GM03348 (cell line): Measurements from ENCODE around the gene RFX8.

Experiments used
- DNase-seq: peaks from one replicate; pipeline ENCODE4 v3.0.0; 2012; ENCODE audit warnings: low spot score

The RFX8 gene

DNA sequence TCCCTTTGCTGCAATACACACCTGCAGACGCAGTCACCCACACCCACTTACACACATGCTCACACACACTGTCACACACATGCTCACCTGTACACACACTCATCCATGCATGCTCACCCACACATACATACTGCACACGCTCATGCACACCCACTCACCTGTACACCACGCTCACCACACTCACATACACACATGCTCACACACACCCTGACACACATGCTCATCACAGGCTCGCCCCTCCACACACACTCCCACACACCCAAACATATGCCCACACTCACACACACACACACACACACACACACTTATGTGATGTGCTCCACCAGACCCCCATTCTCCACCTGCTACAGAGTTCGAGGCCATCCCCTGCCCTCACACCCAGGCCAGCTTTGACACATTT lies 64.8 kb downstream of the RFX8 start:
- DNase-seq, result no peak

DNA sequence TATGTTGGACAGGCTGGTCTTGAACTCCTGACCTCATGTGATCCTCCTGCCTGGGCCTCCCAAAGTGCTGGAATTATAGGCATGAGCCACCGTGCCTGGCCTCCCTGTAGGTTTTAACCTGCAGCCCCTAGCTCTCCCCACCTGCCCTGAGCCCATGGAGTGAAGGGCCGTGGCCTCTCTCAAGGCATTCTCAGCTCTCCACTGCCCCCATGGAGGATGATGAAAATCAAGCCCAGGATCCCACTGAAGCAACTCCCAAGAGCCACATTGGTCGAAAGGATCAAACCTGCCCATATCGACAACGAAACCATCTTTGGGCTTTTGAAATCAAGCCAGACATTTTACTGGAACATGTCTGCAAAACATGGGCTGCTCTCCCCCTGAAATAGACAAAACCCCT lies 65.2 kb downstream of the RFX8 start:
- no peak for DNase-seq

DNA sequence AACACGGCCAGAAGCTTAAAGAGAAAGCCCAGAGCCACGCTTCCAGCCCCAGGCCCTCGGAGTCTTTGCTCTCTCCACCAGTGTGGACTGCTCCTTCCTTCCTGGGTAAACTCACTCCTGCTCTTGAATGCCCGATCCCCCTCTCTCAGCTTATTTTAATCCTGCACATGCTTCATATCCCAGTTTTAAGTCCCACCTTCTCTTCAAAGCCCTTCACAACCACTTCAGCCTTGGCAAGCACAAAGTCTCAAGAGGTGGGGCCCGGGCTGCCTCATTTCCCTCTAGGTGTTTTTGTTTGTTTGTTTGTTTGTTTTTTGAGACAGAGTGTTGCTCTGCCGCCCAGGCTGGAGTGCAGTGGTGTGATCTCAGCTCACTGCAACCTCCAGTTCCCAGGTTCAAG lies 66.0 kb downstream of the RFX8 start:
- no peak for DNase-seq

DNA sequence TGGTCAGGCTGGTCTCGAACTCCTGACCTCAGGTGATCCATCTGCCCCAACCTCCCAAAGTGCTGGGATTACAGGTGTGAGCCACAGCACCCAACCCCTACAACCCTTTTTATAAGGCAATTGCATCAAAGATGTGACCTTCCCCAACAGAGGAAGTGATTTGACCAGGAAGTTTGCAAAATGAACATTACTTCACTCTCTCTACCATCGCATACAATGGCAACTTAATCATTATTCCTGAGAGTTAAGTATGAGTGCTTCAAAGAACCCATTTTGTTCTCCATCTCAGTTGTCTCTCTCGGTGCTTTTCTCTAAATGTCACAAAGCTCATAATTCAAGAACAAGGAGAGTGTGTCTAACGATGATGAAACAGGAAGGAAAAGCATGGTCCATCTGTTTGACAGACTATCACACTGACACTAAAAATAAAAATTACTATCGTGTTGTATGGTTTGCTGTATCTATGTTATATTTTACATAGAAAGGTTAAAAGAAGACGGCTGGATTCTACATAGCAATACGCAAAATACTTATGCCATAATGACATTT lies 69.5 kb downstream of the RFX8 start:
- no peak for DNase-seq

DNA sequence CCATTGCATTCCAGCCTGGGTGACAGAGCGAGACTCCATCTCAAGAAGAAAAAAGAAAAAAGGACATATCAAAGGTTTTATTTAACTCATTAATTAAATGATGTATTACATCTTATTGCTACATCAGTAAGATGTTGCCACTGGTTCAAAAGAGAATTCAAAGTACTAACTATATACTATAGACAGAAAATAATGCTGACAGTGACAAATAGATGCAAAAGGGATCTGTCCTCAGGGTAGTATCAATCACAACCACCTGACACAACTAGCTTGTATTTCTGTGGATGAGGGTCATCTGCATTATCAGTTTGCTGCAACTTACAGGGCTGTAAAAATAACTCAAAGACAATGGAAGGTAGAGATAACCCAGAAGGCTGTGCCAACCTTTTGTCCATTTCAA lies 71.2 kb downstream of the RFX8 start:
- no peak for DNase-seq

DNA sequence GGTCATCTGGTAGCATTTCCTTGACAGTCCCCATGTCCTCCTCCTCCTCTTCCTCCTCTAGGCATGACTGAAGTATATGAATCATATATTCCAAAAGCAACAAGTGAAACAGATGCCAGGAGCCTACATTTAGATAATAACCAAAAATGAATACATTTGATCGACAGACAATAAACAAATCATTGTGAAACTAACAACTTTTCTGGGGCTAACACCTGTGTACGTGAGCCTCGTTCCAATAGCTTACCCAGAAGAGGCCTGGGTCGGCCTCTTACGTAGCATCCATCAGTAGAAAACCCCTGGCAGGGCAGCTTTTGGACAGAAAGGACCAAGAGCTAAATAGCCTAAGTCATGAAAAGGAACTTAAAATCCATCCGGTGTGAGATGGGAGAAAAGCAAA lies 72.3 kb downstream of the RFX8 start:
- no peak for DNase-seq

DNA sequence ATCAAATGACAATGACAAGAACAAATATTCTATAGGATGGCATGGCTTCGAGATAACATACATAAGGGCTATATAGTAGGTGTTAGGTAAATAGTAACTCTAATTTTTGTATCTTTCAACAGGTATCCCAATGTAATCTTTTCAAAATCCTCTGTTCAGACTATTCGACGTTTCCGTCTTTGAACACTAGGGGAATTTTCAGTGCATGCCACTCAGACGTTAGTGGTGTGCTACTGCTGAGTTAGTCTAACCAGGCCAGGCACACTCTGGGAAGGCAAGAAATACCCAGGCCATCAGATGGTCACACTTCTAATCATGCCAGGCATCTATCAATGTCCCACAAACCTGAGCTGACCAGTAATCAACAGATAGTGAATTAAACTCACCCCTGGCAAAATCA lies 73.0 kb downstream of the RFX8 start:
- no peak for DNase-seq

DNA sequence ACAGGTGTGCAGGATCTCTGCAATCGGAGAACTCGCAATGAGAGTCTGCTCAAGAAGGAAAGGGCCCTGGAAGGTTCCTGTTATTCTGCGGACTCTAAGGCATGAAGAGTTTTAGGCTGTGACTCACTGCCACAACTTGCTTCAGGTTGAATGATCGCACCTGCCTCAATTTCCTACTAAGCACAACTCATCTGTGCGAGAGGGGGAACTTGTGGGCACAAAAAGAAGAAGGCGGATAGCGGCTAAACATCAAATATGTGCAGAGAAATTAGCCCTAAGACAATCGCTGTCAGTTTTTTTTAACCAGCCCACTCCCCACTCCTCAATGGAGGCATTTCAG lies 73.6 kb downstream of the RFX8 start:
- DNase-seq, result no peak

DNA sequence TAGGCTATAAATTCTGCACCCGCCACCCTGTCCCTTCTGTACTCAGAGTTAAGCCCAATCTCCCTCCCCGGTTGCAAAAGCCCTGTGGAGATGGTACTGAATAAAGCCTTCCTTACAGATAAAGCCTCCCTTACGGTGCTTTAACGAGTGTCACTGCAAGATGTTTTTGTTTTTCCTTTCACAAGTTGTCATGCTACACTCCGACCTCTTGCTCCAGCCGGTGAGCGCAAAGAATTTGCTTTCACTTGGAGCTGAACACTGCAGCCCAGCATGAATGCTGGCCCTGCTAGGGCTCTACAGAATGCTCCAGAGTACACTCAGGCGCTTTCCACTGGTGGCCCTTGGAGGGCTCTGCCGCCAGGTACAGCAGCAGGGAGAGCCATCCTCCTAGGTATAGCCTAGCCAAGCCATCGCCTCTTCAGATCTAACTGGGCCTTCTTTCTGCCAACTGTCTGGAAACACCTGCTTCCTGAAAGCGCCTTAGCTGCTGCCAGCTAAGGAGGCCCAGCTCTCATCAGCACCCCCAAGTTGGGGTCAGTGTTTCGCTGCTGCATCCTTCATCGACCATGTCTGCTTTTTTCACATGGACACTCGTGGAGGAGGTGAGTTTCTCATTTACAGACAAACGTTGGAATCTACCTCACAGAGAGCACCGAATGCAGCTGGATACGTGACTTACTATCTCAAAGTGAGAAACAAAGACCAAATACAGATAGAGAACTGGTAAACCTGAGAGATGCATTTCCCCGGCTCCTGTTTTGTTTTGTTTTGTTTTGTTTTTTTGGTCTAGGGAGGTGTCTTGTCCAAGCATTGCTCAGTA lies 74.2 kb downstream of the RFX8 start:
- no peak for DNase-seq

DNA sequence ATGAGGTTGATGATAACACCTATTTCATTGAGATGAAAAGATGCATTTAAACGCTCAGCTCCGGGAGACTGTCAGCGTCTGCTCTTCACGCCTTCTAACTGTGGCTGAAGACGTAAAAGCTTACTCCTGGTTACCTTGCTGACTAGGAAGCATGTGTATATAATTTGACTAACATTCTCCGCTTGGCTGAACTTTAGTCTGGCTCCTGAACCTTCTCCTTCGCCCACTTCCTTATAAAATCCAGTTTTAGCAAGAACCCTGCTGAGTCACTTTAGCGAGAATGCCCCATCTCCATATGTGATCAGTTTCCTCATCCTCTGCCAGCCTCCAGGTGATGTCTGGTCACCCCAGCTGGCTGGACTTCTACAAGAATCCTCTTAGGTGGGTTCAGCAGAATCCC lies 74.9 kb downstream of the RFX8 start:
- DNase-seq, result no peak

DNA sequence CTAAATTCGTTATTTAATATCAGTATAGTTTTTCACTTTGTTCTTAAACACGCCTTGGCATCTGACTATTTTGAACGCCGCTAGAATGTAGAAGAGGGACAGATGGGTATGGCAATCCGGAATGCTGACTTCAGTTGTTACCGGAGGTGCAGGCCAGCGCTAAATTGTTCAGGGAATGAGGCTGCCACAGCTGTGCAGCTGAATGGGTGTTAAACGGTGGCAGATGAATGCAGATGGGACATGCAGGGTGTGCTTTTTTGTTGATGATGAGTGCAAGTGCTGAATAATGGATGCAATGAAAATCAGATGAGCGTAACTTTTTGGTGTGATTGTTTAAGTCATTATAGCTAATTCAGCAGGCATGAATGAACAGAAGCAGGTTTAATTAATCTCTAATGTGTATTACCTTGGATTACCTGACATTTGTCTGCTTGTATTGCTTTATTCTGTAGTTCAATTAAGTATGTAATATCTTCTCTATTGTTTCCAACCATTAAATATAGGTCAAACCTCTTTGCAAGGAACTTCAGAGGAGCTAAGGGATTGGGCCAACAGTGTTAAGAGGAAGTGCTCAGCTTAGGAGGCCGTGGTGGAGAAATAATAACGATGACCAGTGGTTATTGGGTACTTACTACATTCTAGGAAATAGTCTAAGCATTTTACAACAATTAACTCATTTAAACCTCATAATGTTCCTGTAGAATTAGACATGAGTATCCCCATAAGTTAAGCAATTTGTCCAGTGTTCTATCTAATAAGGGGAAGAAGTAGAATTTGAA lies 75.7 kb downstream of the RFX8 start:
- no peak for DNase-seq

DNA sequence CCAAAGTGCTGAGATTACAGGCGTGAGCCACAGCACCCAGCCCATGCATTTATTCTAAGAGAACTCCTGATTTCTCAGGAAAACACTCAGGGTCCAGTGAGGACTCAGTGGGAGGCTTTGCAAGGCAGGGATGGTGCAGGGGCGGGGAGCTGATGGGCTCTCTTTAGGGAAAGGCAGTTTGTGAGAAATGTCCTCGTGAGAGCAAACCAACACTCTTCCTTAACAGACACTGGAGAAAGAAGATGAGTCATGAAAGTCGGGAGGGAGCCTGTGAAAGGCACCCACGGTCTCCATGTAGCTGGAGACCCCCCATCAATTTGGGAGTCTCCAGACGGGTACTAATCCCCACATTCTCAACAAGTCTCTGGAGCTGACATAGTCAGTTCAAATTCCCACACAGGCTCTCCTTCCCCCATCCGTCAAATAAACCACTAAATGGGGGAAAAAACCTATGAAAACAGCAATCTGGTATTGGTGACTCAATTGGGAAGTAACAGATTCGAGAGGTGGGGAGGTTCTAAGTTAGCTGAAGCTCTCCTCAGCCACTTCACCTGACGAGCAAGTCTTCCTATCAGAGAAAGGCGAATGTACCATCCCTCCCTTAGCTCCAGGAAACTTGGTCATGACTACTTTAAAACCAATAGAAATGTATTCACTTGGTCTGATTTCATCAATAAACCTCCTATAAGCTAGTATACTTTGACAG lies 76.6 kb downstream of the RFX8 start:
- no peak for DNase-seq

DNA sequence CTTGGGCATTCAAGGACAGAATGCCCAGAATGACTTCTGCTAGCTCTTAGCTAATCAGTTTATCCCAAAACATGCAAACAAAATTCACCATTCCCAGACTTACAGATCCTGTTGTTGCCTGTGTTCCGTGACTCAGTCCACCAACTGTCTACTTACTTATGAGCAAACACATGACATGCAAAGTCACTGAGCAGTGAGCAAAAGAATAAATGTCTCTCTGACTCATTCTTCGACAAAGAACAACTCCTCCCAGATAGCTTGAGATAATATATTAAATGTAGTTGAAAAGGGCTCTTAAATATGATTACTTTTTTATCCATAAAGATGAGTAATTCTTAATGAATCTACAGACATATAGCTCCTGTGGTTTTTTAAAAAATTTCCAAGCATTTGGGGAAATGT lies 78.6 kb downstream of the RFX8 start:
- peak; percentile 81 for DNase-seq

DNA sequence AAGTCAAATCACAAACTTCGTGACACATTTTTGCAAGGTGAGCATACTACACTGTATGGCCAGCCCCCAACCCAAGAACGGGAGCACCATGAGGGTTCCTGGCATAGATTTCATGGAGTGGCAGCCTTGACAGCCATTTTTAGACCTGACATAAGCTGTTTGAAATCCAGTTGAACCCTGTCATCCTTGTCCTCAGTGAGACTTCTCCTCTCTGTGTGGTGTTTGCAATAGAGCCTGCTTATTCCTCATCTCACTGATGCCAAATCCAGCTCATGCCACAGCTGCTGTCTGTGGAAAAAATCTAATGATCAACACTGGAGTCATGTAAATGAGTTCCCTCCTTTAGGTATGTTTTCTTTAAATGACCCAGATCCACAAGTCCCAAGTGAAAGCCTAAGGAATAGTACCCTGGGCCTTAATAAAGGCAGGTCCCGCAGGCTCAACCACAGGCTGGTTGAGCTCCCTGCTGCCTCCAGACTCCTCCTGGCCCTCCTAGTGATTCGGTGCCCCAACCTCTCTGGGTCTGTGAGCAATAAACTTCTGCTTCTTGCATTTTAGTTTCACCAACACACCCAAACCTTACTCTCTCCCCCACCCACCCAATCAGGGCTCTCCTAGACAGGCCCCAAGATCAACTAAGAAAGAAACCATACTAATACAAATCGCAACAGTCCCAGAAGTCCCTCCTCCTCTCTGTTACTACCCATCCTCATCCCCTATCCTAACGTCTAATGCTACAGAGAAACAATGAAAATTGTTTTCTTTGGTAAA lies 79.2 kb downstream of the RFX8 start:
- DNase-seq, result no peak

DNA sequence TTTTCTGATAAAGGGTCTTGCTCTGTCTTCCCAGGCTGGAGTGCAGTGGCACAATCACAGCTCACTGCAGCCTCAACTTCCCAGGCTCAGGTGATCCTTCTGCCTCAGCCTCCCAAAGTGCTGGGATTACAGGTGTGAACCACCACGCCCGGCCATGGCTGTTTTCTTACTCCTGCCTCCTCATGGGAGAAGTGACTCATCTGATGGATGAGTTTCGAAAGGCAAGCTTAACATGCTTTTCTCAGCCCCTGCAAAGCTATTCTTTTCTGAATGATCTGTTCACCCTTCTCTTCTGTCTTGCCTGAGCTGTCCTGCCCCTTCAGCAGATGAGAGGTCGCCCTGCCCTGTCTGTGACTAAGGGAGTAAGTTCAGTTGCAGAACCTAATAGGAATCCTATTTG lies 86.7 kb downstream of the RFX8 start:
- peak; percentile 43 for DNase-seq

DNA sequence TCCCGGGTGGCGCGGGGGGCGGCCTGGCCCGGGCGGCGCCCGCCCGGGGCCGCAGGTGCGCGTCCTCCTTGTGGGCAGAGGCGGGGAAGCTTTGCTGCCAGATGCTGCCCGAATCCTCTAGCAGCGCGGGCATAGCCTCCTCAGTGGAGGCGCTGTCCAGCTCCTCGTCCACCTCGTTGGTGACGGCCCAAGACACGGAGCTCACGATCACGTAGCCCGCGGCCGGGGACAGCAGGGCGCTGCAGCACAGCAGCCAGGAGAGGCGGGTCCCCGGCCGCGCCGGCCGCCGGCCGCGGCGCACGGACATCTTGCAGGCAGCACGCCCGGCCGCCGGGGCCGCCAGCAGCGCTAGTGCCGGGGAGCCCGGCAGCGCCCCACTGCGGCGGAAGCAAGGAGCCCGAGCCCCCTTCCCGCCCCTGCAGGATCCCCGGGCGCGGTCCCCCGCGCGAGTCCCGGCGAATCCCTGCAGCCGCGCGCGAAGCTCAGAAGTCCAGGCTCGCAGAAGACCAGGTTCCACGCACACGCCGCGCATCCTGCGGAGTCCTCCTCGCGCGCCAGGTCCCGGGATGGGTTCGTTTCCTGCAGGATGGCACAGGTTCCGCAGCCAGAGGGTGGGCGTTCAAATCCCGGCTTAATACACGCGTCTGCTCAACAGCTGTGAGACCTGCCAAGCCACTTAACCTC lies 87.6 kb downstream of the RFX8 start, which contains the start of gene CREG2:
Gene CREG2 (minus strand): TSS at position 353 of the 684 bp plus-strand sequence. CDS start 46 bp downstream, at position 307.
- DNase-seq, result peak; percentile 88

DNA sequence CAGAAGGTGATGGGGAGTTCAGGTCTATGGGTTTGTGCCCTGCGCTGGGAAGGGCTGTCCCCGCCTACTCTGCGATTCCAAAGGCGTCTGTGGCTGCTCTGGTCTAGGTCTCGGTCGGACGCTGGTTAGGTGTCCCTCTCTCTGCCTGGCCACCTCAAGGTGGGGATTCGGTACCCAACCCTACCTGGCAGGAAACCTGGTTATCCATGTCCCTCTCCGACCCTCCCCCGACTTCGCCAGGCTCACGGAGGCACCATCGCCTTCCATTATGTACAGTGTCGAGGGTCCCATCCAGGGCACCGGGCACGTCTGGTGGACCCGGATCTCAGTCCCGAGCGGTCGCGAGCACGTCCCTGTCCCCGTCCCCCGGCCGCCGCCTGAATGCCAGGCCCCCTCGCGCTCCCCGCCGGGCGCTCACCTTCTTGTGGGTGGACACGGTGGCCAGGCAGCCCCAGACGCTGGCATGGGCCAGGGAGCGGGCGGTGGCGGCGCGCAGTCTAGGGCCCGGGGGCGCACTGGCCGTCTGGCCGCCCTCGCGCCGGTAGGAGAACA lies 88.2 kb downstream of the RFX8 start:
- no peak for DNase-seq

DNA sequence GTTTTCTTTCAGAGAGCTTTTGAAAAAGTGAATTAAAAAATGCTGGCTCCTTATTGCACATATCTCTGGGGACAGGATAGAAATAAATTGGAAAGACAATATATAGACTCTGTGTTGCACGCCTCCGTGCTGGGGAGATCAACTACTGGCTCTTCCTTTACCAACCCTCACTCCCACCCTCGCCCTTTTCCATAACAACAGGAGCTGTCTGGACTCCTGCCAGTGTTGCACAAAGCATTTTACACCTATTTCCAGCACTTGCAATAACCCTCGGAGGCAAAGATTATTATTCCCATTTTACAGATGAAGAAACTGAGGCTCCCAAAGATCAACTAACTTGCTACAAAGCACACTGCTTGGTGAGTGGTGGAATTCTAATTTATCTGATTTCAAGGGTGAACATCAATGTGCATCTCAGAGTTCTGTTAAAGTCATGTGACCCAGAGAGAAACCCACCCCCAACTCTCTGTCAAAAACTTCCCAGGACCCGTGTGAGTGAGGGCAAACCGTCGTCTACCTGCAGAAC lies 91.8 kb downstream of the RFX8 start:
- no peak for DNase-seq

DNA sequence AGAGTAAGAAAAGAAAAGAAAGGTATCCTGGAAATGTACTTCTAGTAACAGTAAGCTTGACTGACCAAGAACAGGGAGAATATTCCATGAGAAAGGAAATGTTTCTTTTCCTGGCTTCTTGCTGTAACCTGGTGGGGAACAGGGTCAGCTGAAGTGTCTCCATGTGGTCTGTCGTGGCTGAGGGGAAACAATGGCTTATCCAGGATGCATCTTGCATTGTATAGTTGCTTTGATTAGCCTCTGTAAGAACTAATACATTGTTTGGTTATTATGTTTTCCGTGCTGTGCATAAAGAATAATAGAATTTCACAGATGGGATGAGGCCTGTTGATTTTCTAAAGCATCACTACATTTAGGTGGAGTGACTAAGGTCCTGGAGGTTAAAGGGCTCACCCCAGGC lies 92.5 kb downstream of the RFX8 start:
- no peak for DNase-seq

DNA sequence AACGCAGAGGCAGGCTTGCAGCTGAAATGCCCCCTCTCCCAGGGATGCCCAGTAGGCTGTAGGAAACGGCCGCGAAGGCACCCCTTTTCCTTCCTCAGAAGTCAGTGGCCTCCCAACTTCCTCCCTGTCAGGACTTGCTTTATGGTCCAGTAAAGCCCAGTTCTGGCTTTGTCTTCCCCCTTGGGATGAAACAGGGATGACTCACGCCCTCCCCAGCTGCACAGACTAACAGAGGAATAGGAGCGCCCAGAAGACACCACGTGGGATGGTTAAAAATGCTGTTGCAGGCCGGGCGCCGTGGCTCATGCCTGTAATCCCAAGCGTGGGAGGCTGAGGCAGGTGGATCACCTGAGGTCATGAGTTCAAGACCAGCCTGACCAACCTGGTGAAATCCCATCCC lies 94.5 kb downstream of the RFX8 start:
- DNase-seq, result peak; percentile 86

DNA sequence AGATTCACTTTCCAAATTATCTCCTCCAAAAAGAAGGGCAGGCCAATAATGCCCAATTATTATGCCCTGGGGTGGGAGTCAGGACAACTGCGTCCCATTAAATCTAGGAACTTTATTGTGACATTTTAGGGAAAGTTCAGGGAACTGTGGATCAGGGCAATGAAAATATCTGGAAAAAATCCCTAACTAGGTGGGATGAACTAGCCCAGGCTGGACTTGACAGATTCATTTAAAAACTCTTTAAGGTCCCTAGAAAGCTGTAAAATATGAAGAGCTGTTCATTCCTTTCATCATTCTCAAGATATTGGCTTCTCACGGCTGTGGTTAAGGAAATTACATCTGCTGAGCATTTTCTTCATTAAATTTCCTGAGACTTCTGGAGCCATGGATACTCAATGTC lies 95.8 kb downstream of the RFX8 start:
- DNase-seq, result no peak
